ENCODE data around the gene TCAF1. TPM values are rescaled to one million over a fixed set of nuclear protein-coding genes. Genes with fewer than 3 reads are reported as not detected.

The TCAF1 gene
- total and polyA plus RNA-seq, 4 donors, result 108 to 156 (median 121) TPM

- WGBS (ENCODE audit: insufficient coverage), result 100% methylated on average over 1 of the region's 1 CpG
- Histone ChIP-seq H3K36me3 (ENCODE audit: control insufficient read depth, insufficient read depth, low read length) (no peaks in the 10 kb centered on the region), H3K9me3 (ENCODE audit: control insufficient read depth, insufficient read depth, low read length) (no peaks in the 10 kb centered on the region), H3K27ac (ENCODE audit: low read depth, low read length) (no peak overlapping the region), H3K27me3 (ENCODE audit: control insufficient read depth, insufficient read depth, low read length) (no peaks in the 10 kb centered on the region), H3K4me3 (ENCODE audit: low read depth, low read length) (no peak overlapping the region), H3K4me1 (ENCODE audit: control insufficient read depth, insufficient read depth, low read length) (no peaks in the 10 kb centered on the region)
- no peak for DNase-seq (ENCODE audit: low read depth in 4 of 6, low spot score in 6 of 6)
Measured at GRCh38 chr7:143929224-143929920, 27.4 kb upstream of the TCAF1 start.

GRCh38 chr7:143924851-143925250, 22.9 kb upstream of the TCAF1 start:
- Histone ChIP-seq H3K27ac (ENCODE audit: low read depth, low read length) (no peak overlapping the region), H3K36me3 (ENCODE audit: control insufficient read depth, insufficient read depth, low read length) (no peaks in the 10 kb centered on the region), H3K27me3 (ENCODE audit: control insufficient read depth, insufficient read depth, low read length) (no peaks in the 10 kb centered on the region), H3K4me1 (ENCODE audit: control insufficient read depth, insufficient read depth, low read length) (no peaks in the 10 kb centered on the region), H3K4me3 (ENCODE audit: low read depth, low read length) (no peak overlapping the region), H3K9me3 (ENCODE audit: control insufficient read depth, insufficient read depth, low read length) (no peaks in the 10 kb centered on the region)
- DNase-seq (ENCODE audit: low read depth in 4 of 6, low spot score in 6 of 6), result no peak
- no CpG with 5 or more reads among the region's 1 CpG for WGBS (ENCODE audit: insufficient coverage)

- WGBS (ENCODE audit: insufficient coverage), result 88% methylated on average over 5 of the region's 7 CpGs
Measured at GRCh38 chr7:143914938-143915652, 13.1 kb upstream of the TCAF1 start.

GRCh38 chr7:143913945-143914615, 12.1 kb upstream of the TCAF1 start:
- DNase-seq (ENCODE audit: low read depth in 4 of 6, low spot score in 6 of 6), result no peak
- no peaks in the 10 kb centered on the region for H3K9me3 ChIP-seq (ENCODE audit: control insufficient read depth, insufficient read depth, low read length)
- WGBS (ENCODE audit: insufficient coverage), result no CpG with 5 or more reads among the region's 3 CpGs
- H3K4me1 ChIP-seq (ENCODE audit: control insufficient read depth, insufficient read depth, low read length), result no peaks in the 10 kb centered on the region
- no peak overlapping the region for H3K27ac ChIP-seq (ENCODE audit: low read depth, low read length)
- no peak overlapping the region for H3K4me3 ChIP-seq (ENCODE audit: low read depth, low read length)
- H3K36me3 ChIP-seq (ENCODE audit: control insufficient read depth, insufficient read depth, low read length), result no peaks in the 10 kb centered on the region
- H3K27me3 ChIP-seq (ENCODE audit: control insufficient read depth, insufficient read depth, low read length), result no peaks in the 10 kb centered on the region

More at GRCh38 chr7:143914938-143915652, 13.1 kb upstream of the TCAF1 start:
- Histone ChIP-seq H3K4me1 (ENCODE audit: control insufficient read depth, insufficient read depth, low read length) (no peaks in the 10 kb centered on the region), H3K9me3 (ENCODE audit: control insufficient read depth, insufficient read depth, low read length) (no peaks in the 10 kb centered on the region), H3K4me3 (ENCODE audit: low read depth, low read length) (no peak overlapping the region), H3K36me3 (ENCODE audit: control insufficient read depth, insufficient read depth, low read length) (no peaks in the 10 kb centered on the region), H3K27ac (ENCODE audit: low read depth, low read length) (no peak overlapping the region), H3K27me3 (ENCODE audit: control insufficient read depth, insufficient read depth, low read length) (no peaks in the 10 kb centered on the region)
- no peak for DNase-seq (ENCODE audit: low read depth in 4 of 6, low spot score in 6 of 6)

- 86% methylated on average over 1 of the region's 3 CpGs for WGBS (ENCODE audit: insufficient coverage)
- Histone ChIP-seq H3K9me3 (ENCODE audit: control insufficient read depth, insufficient read depth, low read length) (no peaks in the 10 kb centered on the region), H3K27ac (ENCODE audit: low read depth, low read length) (no peak overlapping the region), H3K4me3 (ENCODE audit: low read depth, low read length) (no peak overlapping the region), H3K4me1 (ENCODE audit: control insufficient read depth, insufficient read depth, low read length) (no peaks in the 10 kb centered on the region), H3K36me3 (ENCODE audit: control insufficient read depth, insufficient read depth, low read length) (no peaks in the 10 kb centered on the region), H3K27me3 (ENCODE audit: control insufficient read depth, insufficient read depth, low read length) (no peaks in the 10 kb centered on the region)
- DNase-seq (ENCODE audit: low read depth in 4 of 6, low spot score in 6 of 6), result no peak
Measured at GRCh38 chr7:143910473-143911248, 8.7 kb upstream of the TCAF1 start.

GRCh38 chr7:143909863-143910262, 7.9 kb upstream of the TCAF1 start:
- DNase-seq (ENCODE audit: low read depth in 4 of 6, low spot score in 6 of 6), result no peak
- no CpG with 5 or more reads among the region's 3 CpGs for WGBS (ENCODE audit: insufficient coverage)
- Histone ChIP-seq H3K4me3 (ENCODE audit: low read depth, low read length) (no peak overlapping the region), H3K36me3 (ENCODE audit: control insufficient read depth, insufficient read depth, low read length) (no peaks in the 10 kb centered on the region), H3K9me3 (ENCODE audit: control insufficient read depth, insufficient read depth, low read length) (no peaks in the 10 kb centered on the region), H3K27ac (ENCODE audit: low read depth, low read length) (no peak overlapping the region), H3K4me1 (ENCODE audit: control insufficient read depth, insufficient read depth, low read length) (no peaks in the 10 kb centered on the region), H3K27me3 (ENCODE audit: control insufficient read depth, insufficient read depth, low read length) (no peaks in the 10 kb centered on the region)

GRCh38 chr7:143908120-143908519, 6.1 kb upstream of the TCAF1 start:
- Histone ChIP-seq H3K4me3 (ENCODE audit: low read depth, low read length) (no peak overlapping the region), H3K27me3 (ENCODE audit: control insufficient read depth, insufficient read depth, low read length) (no peaks in the 10 kb centered on the region), H3K9me3 (ENCODE audit: control insufficient read depth, insufficient read depth, low read length) (no peaks in the 10 kb centered on the region), H3K4me1 (ENCODE audit: control insufficient read depth, insufficient read depth, low read length) (no peaks in the 10 kb centered on the region), H3K36me3 (ENCODE audit: control insufficient read depth, insufficient read depth, low read length) (no peaks in the 10 kb centered on the region), H3K27ac (ENCODE audit: low read depth, low read length) (no peak overlapping the region)
- no peak for DNase-seq (ENCODE audit: low read depth in 4 of 6, low spot score in 6 of 6)
- WGBS (ENCODE audit: insufficient coverage), result 80% methylated on average over 1 of the region's 5 CpGs

- H3K27ac ChIP-seq (ENCODE audit: low read depth, low read length), result no peak overlapping the region
- no peaks in the 10 kb centered on the region for H3K27me3 ChIP-seq (ENCODE audit: control insufficient read depth, insufficient read depth, low read length)
Measured at GRCh38 chr7:143906895-143907294, 4.9 kb upstream of the TCAF1 start.

GRCh38 chr7:143906151-143906550, 4.2 kb upstream of the TCAF1 start:
- Histone ChIP-seq H3K4me1 (ENCODE audit: control insufficient read depth, insufficient read depth, low read length) (peaks cover 7% of the 10 kb centered on the region), H3K27me3 (ENCODE audit: control insufficient read depth, insufficient read depth, low read length) (no peaks in the 10 kb centered on the region), H3K36me3 (ENCODE audit: control insufficient read depth, insufficient read depth, low read length) (no peaks in the 10 kb centered on the region), H3K4me3 (ENCODE audit: low read depth, low read length) (no peak overlapping the region), H3K27ac (ENCODE audit: low read depth, low read length) (no peak overlapping the region), H3K9me3 (ENCODE audit: control insufficient read depth, insufficient read depth, low read length) (no peaks in the 10 kb centered on the region)
- 88% methylated on average over 7 of the region's 9 CpGs for WGBS (ENCODE audit: insufficient coverage)
- DNase-seq (ENCODE audit: low read depth in 4 of 6, low spot score in 6 of 6), result no peak

More at GRCh38 chr7:143906895-143907294, 4.9 kb upstream of the TCAF1 start:
- H3K9me3 ChIP-seq (ENCODE audit: control insufficient read depth, insufficient read depth, low read length), result no peaks in the 10 kb centered on the region
- peaks cover 7% of the 10 kb centered on the region for H3K4me1 ChIP-seq (ENCODE audit: control insufficient read depth, insufficient read depth, low read length)
- no peaks in the 10 kb centered on the region for H3K36me3 ChIP-seq (ENCODE audit: control insufficient read depth, insufficient read depth, low read length)
- WGBS (ENCODE audit: insufficient coverage), result 66% methylated on average over 3 of the region's 5 CpGs
- DNase-seq (ENCODE audit: low read depth in 4 of 6, low spot score in 6 of 6), result no peak
- H3K4me3 ChIP-seq (ENCODE audit: low read depth, low read length), result no peak overlapping the region
